Measurements from ENCODE around the gene FAM187B. TPM values are rescaled to one million over a fixed set of nuclear protein-coding genes. Genes with fewer than 3 reads are reported as not detected.

FAM187B gene
- total RNA-seq, 1 donor from 2014 or later = not detected

DNA sequence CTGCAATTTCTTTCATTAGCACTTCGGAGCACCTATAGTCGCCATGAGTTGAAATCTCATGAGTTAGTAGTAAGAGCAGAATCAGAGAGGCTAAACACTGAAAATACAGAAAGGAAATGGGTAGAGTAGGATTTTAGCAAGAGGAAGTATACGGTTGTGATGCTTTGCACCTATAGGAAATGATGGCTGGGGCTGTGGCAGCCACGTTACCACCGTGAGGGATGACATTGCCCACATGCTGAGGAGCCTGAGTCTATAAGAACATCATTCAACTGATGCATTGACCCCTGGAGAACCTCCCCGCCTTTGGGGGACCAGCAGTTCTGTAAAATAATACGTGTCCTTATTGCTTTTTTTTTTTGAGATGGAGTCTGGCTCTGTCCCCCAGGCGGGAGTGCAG lies 20.4 kb downstream of the FAM187B start:
- no peak overlapping the region for H3K27ac ChIP-seq (ENCODE audit: low read depth, low read length)

DNA sequence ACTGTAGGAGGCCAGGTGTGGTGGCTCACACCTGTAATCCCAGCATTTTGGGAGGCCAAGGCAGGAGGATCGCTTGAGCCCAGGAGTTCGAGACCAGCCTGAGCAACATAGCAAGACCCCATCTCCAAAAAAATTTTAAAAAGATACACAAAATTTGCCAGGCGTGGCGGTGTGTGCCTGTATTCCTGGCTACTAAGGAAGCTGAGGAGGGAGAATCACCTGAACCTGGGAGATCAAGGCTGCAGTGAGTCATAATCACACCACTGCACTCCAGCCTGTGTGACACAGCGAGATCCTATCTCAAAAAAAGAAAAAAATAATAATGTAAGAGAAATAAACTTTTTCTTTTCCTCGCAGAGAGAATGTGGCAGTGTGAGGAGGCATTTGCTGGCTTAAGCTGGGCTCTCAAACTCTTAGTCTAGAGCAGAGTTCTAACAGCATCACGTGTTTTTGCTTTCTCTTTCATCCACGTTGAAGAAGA lies 21.1 kb downstream of the FAM187B start:
- TF ChIP-seq EZH2 (IDR thresholded peaks at IDR 0.05; ENCODE audit: insufficient read depth, low read length) (no peak), CTCF (IDR thresholded peaks at IDR 0.05; ENCODE audit: insufficient read depth, low read depth, low read length) (no peak)
- Mint-ChIP-seq H3K27ac (ENCODE audit: unreplicated experiment) (no peak overlapping the region), H3K9me3 (ENCODE audit: unreplicated experiment) (peaks cover 2% of the 10 kb centered on the region), H3K4me1 (ENCODE audit: low read depth, unreplicated experiment) (peaks cover 2% of the 10 kb centered on the region), H3K27me3 (ENCODE audit: low read depth, unreplicated experiment) (peaks cover 11% of the 10 kb centered on the region), H3K36me3 (ENCODE audit: low read depth, unreplicated experiment) (no peaks in the 10 kb centered on the region), H3K4me3 (ENCODE audit: unreplicated experiment) (no peak overlapping the region)
- H2AFZ ChIP-seq (ENCODE audit: low read depth, low read length) = no peak overlapping the region
- no peak overlapping the region for H3K27ac ChIP-seq (ENCODE audit: low read depth, low read length)
- no peak for DNase-seq (ENCODE audit: low read depth)
- no peaks in the 10 kb centered on the region for H3K36me3 ChIP-seq (ENCODE audit: insufficient read depth, low read length)
- no peak overlapping the region for H3K9ac ChIP-seq (ENCODE audit: low read length)
- FAIRE-seq = no peak
- no peaks in the 10 kb centered on the region for H3K79me2 ChIP-seq (ENCODE audit: insufficient read depth, low read length)
- H3K9me3 ChIP-seq (ENCODE audit: insufficient read depth, low read depth, low read length) = no peaks in the 10 kb centered on the region
- no peak overlapping the region for H3K4me2 ChIP-seq (ENCODE audit: low read length)
- H3K27me3 ChIP-seq (ENCODE audit: insufficient read depth, low read length) = no peaks in the 10 kb centered on the region
- H4K20me1 ChIP-seq (ENCODE audit: insufficient read depth, low read length) = no peaks in the 10 kb centered on the region
- no peak overlapping the region for H3K4me3 ChIP-seq (ENCODE audit: insufficient read depth, low read depth, low read length)
- no peaks in the 10 kb centered on the region for H3K4me1 ChIP-seq (ENCODE audit: insufficient read depth, low read length)

More for the DNA sequence above, 20.4 kb downstream of the FAM187B start:
- Histone ChIP-seq H3K79me2 (ENCODE audit: insufficient read depth, low read length) (no peaks in the 10 kb centered on the region), H3K4me3 (ENCODE audit: insufficient read depth, low read depth, low read length) (no peak overlapping the region), H4K20me1 (ENCODE audit: insufficient read depth, low read length) (no peaks in the 10 kb centered on the region), H3K9me3 (ENCODE audit: insufficient read depth, low read depth, low read length) (no peaks in the 10 kb centered on the region), H3K36me3 (ENCODE audit: insufficient read depth, low read length) (no peaks in the 10 kb centered on the region), H3K27me3 (ENCODE audit: insufficient read depth, low read length) (no peaks in the 10 kb centered on the region), H3K4me1 (ENCODE audit: insufficient read depth, low read length) (no peaks in the 10 kb centered on the region), H3K4me2 (ENCODE audit: low read length) (no peak overlapping the region), H3K9ac (ENCODE audit: low read length) (no peak overlapping the region), H2AFZ (ENCODE audit: low read depth, low read length) (no peak overlapping the region)
- DNase-seq (ENCODE audit: low read depth) (no peak), FAIRE-seq (no peak)
- Mint-ChIP-seq H3K4me3 (ENCODE audit: unreplicated experiment) (no peak overlapping the region), H3K9me3 (ENCODE audit: unreplicated experiment) (peaks cover 2% of the 10 kb centered on the region), H3K36me3 (ENCODE audit: low read depth, unreplicated experiment) (no peaks in the 10 kb centered on the region), H3K4me1 (ENCODE audit: low read depth, unreplicated experiment) (peaks cover under 1% of the 10 kb centered on the region), H3K27me3 (ENCODE audit: low read depth, unreplicated experiment) (peaks cover 11% of the 10 kb centered on the region), H3K27ac (ENCODE audit: unreplicated experiment) (no peak overlapping the region)
- TF ChIP-seq EZH2 (IDR thresholded peaks at IDR 0.05; ENCODE audit: insufficient read depth, low read length) (no peak), CTCF (IDR thresholded peaks at IDR 0.05; ENCODE audit: insufficient read depth, low read depth, low read length) (no peak)

DNA sequence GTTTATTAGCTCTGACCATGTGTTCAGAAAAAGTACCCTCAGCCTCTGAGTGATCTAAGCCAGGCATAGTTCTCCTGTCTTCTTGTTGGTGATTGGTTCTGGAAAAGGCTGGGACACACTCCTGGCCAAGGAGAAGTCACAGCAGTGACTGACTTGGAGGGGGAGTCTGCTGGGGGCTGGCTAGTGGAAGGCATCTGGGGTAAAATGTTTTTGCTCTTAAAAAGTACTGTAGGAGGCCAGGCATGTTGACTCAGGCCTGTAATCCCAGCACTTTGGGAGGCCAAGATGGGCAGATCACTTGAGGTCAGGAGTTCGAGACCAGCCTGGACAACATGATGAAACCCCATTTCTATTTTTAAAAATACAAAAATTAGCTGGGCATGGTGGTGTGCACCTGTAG lies 21.7 kb downstream of the FAM187B start:
- FAIRE-seq = no peak
- Histone ChIP-seq H3K36me3 (ENCODE audit: insufficient read depth, low read length) (no peaks in the 10 kb centered on the region), H3K9me3 (ENCODE audit: insufficient read depth, low read depth, low read length) (no peaks in the 10 kb centered on the region), H3K27ac (ENCODE audit: low read depth, low read length) (no peak overlapping the region), H3K27me3 (ENCODE audit: insufficient read depth, low read length) (no peaks in the 10 kb centered on the region), H4K20me1 (ENCODE audit: insufficient read depth, low read length) (no peaks in the 10 kb centered on the region), H3K4me2 (ENCODE audit: low read length) (no peak overlapping the region), H3K9ac (ENCODE audit: low read length) (no peak overlapping the region), H3K79me2 (ENCODE audit: insufficient read depth, low read length) (no peaks in the 10 kb centered on the region), H3K4me1 (ENCODE audit: insufficient read depth, low read length) (no peaks in the 10 kb centered on the region), H3K4me3 (ENCODE audit: insufficient read depth, low read depth, low read length) (no peak overlapping the region), H2AFZ (ENCODE audit: low read depth, low read length) (no peak overlapping the region)
- Mint-ChIP-seq H3K27me3 (ENCODE audit: low read depth, unreplicated experiment) (peaks cover 11% of the 10 kb centered on the region), H3K27ac (ENCODE audit: unreplicated experiment) (no peak overlapping the region), H3K36me3 (ENCODE audit: low read depth, unreplicated experiment) (no peaks in the 10 kb centered on the region), H3K4me3 (ENCODE audit: unreplicated experiment) (no peak overlapping the region), H3K4me1 (ENCODE audit: low read depth, unreplicated experiment) (peaks cover 2% of the 10 kb centered on the region), H3K9me3 (ENCODE audit: unreplicated experiment) (peaks cover 2% of the 10 kb centered on the region)
- TF ChIP-seq CTCF (IDR thresholded peaks at IDR 0.05; ENCODE audit: insufficient read depth, low read depth, low read length) = no peak
- DNase-seq (ENCODE audit: low read depth) = no peak

Measured in astrocyte (in vitro differentiated cells and primary cell).